EL (cell line): ENCODE results near the gene NSMCE1.

Source experiments
- DNase-seq: peaks from one replicate; pipeline ENCODE4 v3.0.0-alpha.2; 2016

The NSMCE1 gene

GRCh38 chr16:27242398-27242797, 26.2 kb downstream of the NSMCE1 start:
- no peak for DNase-seq

GRCh38 chr16:27241658-27242057, 26.9 kb downstream of the NSMCE1 start:
- DNase-seq = peak; percentile 25

- peak; percentile 92 for DNase-seq
Measured at GRCh38 chr16:27240948-27241531, 27.5 kb downstream of the NSMCE1 start.

- no peak for DNase-seq
Measured at GRCh38 chr16:27239906-27240655, 28.5 kb downstream of the NSMCE1 start.

- DNase-seq = no peak
Measured at GRCh38 chr16:27239026-27239425, 29.5 kb downstream of the NSMCE1 start.

- no peak for DNase-seq
Measured at GRCh38 chr16:27238591-27238990, 30.0 kb downstream of the NSMCE1 start.

GRCh38 chr16:27238016-27238587, 30.5 kb downstream of the NSMCE1 start:
- DNase-seq = no peak

GRCh38 chr16:27237219-27238015, 31.2 kb downstream of the NSMCE1 start:
- DNase-seq = peak; percentile 6

- DNase-seq = no peak
Measured at GRCh38 chr16:27236635-27237218, 31.8 kb downstream of the NSMCE1 start.

GRCh38 chr16:27235938-27236245, 32.7 kb downstream of the NSMCE1 start:
- DNase-seq = no peak

- DNase-seq = peak; percentile 92
Measured at GRCh38 chr16:27235055-27235937, 33.3 kb downstream of the NSMCE1 start.

GRCh38 chr16:27234603-27235002, 34.0 kb downstream of the NSMCE1 start:
- no peak for DNase-seq

- DNase-seq = no peak
Measured at GRCh38 chr16:27234171-27234570, 34.4 kb downstream of the NSMCE1 start.

GRCh38 chr16:27233731-27234130, 34.8 kb downstream of the NSMCE1 start:
- DNase-seq = no peak

GRCh38 chr16:27232901-27233625, 35.5 kb downstream of the NSMCE1 start:
- DNase-seq = no peak

- no peak for DNase-seq
Measured at GRCh38 chr16:27232061-27232900, 36.3 kb downstream of the NSMCE1 start.

- no peak for DNase-seq
Measured at GRCh38 chr16:27231692-27232060, 36.9 kb downstream of the NSMCE1 start.

GRCh38 chr16:27230562-27231001, 38.0 kb downstream of the NSMCE1 start:
- DNase-seq = no peak

GRCh38 chr16:27229891-27230470, 38.6 kb downstream of the NSMCE1 start:
- no peak for DNase-seq
